Testis (tissue), 3 donors: Measurements from ENCODE around the gene BLVRA. TPM values are rescaled to one million over a fixed set of nuclear protein-coding genes. Genes with fewer than 3 reads are reported as not detected.
"Not testable (repeated sequence)": the region's sequence is repeated elsewhere in the genome, so short reads cannot be mapped to it uniquely, and the experiment has no call there.

ENCODE experiments used
- DNase-seq: peaks from one replicate; pipeline ENCODE4 v3.0.0-alpha.2; 2019
- H3K27ac ChIP-seq, 2 donors: fragments of 200-600 bp; sonication (generic); one replicate each; pipeline ENCODE4 v1.5.1; 2019
- H3K27me3 ChIP-seq: fragments of 200-600 bp; sonication (generic); one replicate; pipeline ENCODE4 v1.5.1; 2019
- H3K36me3 ChIP-seq: fragments of 200-600 bp; sonication (generic); one replicate; pipeline ENCODE4 v1.5.1; 2017; ENCODE audit warnings: low read depth; ENCODE audit errors: missing control alignments
- H3K4me1 ChIP-seq: fragments of 200-600 bp; sonication (generic); one replicate; pipeline ENCODE4 v1.5.1; 2019
- H3K4me3 ChIP-seq, 2 donors: fragments of 200-600 bp; sonication (generic); one replicate each; pipeline ENCODE4 v1.5.1; 2017 to 2019
- H3K9me3 ChIP-seq: fragments of 200-600 bp; sonication (generic); one replicate; pipeline ENCODE4 v1.5.1; 2017
- POLR2A ChIP-seq: fragments of 450-650 bp; IDR thresholded peaks from one replicate; pipeline ENCODE4 v1.6.1; 2017; ENCODE audit warnings: antibody characterized with exemption, mild to moderate bottlenecking, moderate library complexity
- WGBS, 2 donors: methylation state at CpG; one replicate each; pipeline ENCODE4 v1.1.5; 2018; 5-methylcytosine and 5-hydroxymethylcytosine counted together
- intact Hi-C: fragments of 100-400 bp; cut with DNase I; formaldehyde crosslinking; loops from one replicate; pipeline ENCODE4 v1.15.1; 2023; ENCODE audit warnings: low total_unique reads
- polyA plus RNA-seq: library from polyadenylated mRNA; stranded (reverse); fragments of 350-450 nt; fragmentation: Illumina TruSeq; extraction: RNeasy Lipid Tissue Mini Kit (QIAGEN cat#74804); gene quantifications from one replicate; pipeline ENCODE4 v1.2.3, GENCODE V29; 2014; ENCODE audit warnings: low read depth, low replicate concordance; ENCODE audit not compliant: insufficient read depth
- total RNA-seq, 2 donors: library from RNA; depleted of rRNA; stranded (reverse); fragments of >200 nt; gene quantifications; one replicate each; pipeline ENCODE4 v1.2.3, GENCODE V29; 2016
- TF ChIP-seq, protein P1 (sequence below), 3 experiments: fragments of 450-650 bp in 2 of 3; fragments of 200-600 bp in 1 of 3; sonication (generic) in 1 of 3; IDR thresholded peaks; one replicate each; pipeline ENCODE4 v1.5.1; 2016 to 2019; ENCODE audit warnings: antibody characterized with exemption in 3 of 3, mild to moderate bottlenecking in 2 of 3, moderate library complexity in 1 of 3

Gene BLVRA
- total and polyA plus RNA-seq, 3 donors from 2014 or later, result 16.8 to 33.7 (median 20.2) TPM

DNA sequence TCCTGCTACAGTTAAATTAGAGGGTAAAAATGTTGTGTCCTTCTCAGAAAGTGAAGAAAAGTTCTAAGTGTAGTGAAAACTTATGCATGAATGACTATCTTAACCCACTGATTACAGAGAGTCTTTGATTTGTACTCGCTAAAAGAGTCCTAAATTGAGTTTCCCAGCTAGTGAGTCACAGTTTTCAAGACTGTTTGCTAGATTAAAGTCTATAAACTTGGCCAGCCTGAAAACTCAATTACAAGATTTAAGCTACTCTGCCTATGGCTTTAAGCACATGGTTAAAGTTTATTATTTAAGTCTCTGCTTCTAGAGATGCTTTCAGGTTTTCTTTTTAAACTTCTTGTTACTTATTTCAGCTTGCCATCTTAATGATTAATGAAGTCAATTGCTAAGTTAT, 66.5 kb downstream of the BLVRA start:
- WGBS, 2 donors, result 39 to 50% methylated on average over 1 of the region's 1 CpG
- no peaks in the 10 kb centered on the region for H3K36me3 ChIP-seq
- no peak for DNase-seq

DNA sequence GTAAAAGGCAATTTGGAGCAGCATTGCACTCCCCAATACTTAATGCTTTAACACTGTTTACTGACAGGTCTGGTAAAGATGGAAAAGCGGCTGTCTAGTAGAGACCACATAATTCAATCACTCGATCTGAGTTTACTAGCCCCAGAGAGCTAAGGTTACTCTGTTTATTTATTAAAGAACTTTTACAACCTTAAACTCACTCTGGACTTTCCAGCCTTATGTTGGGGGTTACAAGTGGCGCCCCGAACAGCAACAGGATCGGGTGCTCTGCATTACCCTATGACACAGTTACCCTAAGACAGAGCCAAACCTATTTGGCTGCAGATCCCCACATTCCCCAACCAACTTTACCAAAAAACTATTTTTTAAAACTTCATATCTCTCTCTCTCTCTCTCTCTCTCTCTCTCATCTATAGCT, 66.9 kb downstream of the BLVRA start:
- WGBS, 2 donors, result 63 to 68% methylated on average over 5 of the region's 5 CpGs
- Histone ChIP-seq H3K4me3 (no peak overlapping the region), H3K9me3 (no peaks in the 10 kb centered on the region), H3K27me3 (no peaks in the 10 kb centered on the region), H3K4me1 (no peaks in the 10 kb centered on the region), H3K36me3 (no peaks in the 10 kb centered on the region), H3K27ac (no peak overlapping the region)
- intact Hi-C loops, result no loop called here
- no peak for DNase-seq
- no peak for TF ChIP-seq POLR2A
- TF ChIP-seq, protein P1, sequence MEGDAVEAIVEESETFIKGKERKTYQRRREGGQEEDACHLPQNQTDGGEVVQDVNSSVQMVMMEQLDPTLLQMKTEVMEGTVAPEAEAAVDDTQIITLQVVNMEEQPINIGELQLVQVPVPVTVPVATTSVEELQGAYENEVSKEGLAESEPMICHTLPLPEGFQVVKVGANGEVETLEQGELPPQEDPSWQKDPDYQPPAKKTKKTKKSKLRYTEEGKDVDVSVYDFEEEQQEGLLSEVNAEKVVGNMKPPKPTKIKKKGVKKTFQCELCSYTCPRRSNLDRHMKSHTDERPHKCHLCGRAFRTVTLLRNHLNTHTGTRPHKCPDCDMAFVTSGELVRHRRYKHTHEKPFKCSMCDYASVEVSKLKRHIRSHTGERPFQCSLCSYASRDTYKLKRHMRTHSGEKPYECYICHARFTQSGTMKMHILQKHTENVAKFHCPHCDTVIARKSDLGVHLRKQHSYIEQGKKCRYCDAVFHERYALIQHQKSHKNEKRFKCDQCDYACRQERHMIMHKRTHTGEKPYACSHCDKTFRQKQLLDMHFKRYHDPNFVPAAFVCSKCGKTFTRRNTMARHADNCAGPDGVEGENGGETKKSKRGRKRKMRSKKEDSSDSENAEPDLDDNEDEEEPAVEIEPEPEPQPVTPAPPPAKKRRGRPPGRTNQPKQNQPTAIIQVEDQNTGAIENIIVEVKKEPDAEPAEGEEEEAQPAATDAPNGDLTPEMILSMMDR (IDR thresholded peaks at IDR 0.05), result no peak

More for the DNA sequence above, 66.5 kb downstream of the BLVRA start:
- TF ChIP-seq POLR2A, result no peak
- TF ChIP-seq, protein P1 (IDR thresholded peaks at IDR 0.05), result no peak
- intact Hi-C loops, result no loop called here
- H3K27me3 ChIP-seq, result no peaks in the 10 kb centered on the region
- H3K9me3 ChIP-seq, result no peaks in the 10 kb centered on the region
- H3K27ac ChIP-seq, result no peak overlapping the region
- H3K4me1 ChIP-seq, result no peaks in the 10 kb centered on the region
- H3K4me3 ChIP-seq, result no peak overlapping the region

DNA sequence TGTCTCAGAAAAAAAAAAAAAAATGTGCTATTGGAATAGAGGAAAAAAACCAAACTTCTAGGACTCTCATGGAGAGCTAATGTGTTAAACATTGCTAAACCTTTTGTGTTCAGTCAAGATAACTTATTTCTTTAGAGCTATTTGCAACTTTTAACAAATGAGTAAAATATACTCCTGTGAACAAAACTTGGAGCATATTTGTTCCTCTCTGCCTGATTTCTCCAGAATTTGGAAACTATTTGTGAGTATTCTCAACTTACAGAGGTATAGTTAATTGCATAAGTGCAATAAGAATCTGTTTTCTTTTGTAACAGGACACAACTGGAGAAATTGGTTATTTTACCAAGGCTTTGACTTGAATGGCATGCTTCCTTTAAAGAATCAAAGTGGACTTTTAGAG, 72.4 kb downstream of the BLVRA start:
- DNase-seq, H3K4me1 ChIP-seq, H3K27ac ChIP-seq, H3K9me3 ChIP-seq, H3K36me3 ChIP-seq, intact Hi-C loops, H3K4me3 ChIP-seq, H3K27me3 ChIP-seq: not testable (repeated sequence)

DNA sequence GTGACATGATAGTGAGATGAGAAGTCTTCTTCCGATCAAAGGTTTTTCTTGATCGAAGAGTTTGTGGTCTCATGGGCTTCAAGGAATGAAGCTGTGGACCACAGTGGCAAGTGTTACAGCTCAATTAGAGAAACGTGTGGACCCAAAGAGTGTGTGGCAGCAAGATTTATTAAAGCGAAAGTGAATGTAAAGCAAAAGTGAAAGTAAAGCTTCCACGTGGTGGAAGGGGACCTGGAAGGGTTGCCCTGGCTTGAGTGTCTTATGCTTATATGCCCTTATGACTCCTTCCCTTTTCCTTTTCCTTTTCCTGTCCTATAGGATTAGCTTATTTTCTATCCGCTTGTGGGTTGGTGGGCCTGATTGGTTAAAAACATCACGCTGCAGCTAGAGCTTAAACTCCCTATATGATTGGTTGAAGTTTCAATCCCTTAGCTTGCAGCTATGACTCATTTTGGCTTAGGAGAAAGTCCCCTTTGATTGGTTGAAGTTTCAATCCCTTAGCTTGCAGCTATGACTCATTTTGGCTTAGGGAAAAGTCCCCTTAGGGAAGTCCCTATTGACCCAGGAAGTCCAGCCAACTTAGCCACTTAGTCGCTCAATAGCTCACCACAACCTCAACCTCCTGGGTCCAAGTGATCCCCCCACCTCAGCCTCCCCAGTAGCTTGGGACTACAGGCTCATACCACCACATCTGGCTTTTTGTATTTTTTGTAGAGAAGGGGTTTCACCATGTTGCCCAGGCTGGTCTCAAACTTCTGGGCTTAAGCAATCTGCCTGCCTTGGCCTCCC, 76.2 kb downstream of the BLVRA start:
- no peak overlapping the region for H3K27ac ChIP-seq
- intact Hi-C loops, result no loop called here
- no peak overlapping the region for H3K4me3 ChIP-seq
- no peaks in the 10 kb centered on the region for H3K9me3 ChIP-seq
- H3K4me1 ChIP-seq, result peaks cover 4% of the 10 kb centered on the region
- TF ChIP-seq POLR2A, result no peak
- TF ChIP-seq, protein P1 (IDR thresholded peaks at IDR 0.05), result no peak
- DNase-seq, result no peak
- 76 to 77% methylated on average over 8 of the region's 8 CpGs for WGBS, 2 donors
- H3K36me3 ChIP-seq, result no peaks in the 10 kb centered on the region
- no peaks in the 10 kb centered on the region for H3K27me3 ChIP-seq

DNA sequence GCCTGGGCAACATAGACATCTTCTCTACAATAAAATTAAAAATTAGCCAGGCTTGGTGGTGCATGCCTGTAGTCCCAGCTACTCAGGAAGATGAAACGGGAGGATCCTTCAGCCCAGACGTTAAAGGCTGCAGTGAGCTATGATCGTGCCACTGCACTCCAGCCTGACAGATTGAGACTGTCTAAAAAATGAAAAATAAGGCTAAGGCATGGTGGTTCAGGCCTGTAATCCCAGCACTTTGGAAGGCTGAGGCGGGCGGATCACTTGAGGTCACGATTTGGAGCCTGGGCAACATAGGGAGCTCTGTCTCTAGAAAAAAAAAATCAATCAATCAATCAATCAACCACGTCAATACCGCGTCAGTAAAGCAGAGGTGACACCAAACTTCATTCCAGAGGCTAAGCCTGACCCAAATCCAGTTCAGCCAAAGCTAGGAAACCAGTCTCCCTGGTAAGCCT, 79.8 kb downstream of the BLVRA start:
- H3K27ac ChIP-seq, result no peak overlapping the region
- H3K27me3 ChIP-seq, result no peaks in the 10 kb centered on the region
- no peaks in the 10 kb centered on the region for H3K9me3 ChIP-seq
- H3K4me1 ChIP-seq, result peaks cover 4% of the 10 kb centered on the region
- intact Hi-C loops, result no loop called here
- H3K36me3 ChIP-seq, result no peaks in the 10 kb centered on the region
- H3K4me3 ChIP-seq, result peak overlapping the region in 1 of 2 donors; percentile 38
- no peak for DNase-seq
- TF ChIP-seq POLR2A, result no peak
- TF ChIP-seq, protein P1 (IDR thresholded peaks at IDR 0.05), result no peak
- 57 to 65% methylated on average over 9 of the region's 9 CpGs for WGBS, 2 donors
